Endothelial cell of hepatic sinusoid (primary cell): ENCODE results near the gene PRPF18.
"Not testable (repeated sequence)": the region's sequence is repeated elsewhere in the genome, so short reads cannot be mapped to it uniquely, and the experiment has no call there.

ENCODE experiments used
- in situ Hi-C: cut with HindIII; loops from 2 replicates; pipeline ENCODE4 v1.10.0; 2017; ENCODE audit warnings: low sequenced_read_pairs

Gene PRPF18, protein sequence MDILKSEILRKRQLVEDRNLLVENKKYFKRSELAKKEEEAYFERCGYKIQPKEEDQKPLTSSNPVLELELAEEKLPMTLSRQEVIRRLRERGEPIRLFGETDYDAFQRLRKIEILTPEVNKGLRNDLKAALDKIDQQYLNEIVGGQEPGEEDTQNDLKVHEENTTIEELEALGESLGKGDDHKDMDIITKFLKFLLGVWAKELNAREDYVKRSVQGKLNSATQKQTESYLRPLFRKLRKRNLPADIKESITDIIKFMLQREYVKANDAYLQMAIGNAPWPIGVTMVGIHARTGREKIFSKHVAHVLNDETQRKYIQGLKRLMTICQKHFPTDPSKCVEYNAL

DNA sequence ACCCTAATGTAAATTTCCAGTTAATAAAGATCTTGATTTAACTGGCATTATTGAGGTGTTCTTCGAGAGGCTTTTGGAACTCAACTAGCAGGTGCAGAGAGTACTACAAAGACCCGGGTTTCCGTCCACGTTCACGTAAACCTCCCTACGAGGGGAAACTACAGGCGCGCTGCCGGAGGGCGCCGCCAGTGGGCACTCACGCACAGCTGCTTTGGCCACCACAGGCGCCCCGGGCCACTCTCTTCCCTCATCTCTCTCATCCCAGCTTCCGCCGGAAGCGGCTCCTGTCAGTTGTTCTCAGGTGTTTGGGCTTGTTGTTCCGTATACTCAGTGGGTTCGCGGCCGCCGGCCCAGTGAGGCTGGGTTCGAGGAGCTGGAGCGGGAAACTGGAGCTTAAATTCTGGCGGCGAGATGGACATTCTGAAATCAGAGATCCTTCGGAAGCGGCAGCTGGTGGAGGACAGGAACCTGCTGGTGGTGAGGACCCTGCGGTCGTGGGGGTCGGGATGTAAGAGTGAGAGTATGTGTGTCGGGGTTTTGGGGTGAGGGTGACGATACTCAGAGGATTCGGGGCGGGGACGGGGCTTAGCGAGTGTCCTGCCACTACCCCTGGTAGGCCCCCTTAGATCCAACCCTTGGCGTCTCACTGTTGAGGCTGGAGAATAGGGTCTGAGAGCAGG is at the start of gene PRPF18:
Gene PRPF18 (plus strand): TSS at position 290 of the 680 bp plus-strand sequence. CDS start 122 bp downstream, at position 412.
- in situ Hi-C loops = loop anchor here (5.0 kb wide), 1 partner anchor 50 kb away; no protein-coding TSS in a partner anchor

DNA sequence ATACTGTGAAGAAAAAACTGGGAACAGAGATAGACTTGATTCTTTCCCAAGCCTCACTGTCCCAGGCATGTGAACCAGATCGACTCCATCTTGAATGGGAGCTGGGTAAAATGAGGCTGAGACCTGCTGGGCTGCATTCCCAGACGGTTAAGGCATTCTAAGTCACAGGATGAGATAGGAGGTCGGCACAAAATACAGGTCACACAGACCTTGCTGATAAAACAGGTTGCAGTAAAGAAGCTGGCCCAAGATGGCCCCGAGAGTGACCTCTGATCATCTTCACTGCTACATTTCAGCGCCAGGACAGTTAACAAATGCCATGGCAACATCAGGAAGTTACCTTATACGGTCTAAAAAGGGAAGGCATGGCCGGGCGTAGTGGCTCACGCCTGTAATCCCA is 48.8 kb upstream of the PRPF18 start:
- in situ Hi-C loops = not testable (repeated sequence)

DNA sequence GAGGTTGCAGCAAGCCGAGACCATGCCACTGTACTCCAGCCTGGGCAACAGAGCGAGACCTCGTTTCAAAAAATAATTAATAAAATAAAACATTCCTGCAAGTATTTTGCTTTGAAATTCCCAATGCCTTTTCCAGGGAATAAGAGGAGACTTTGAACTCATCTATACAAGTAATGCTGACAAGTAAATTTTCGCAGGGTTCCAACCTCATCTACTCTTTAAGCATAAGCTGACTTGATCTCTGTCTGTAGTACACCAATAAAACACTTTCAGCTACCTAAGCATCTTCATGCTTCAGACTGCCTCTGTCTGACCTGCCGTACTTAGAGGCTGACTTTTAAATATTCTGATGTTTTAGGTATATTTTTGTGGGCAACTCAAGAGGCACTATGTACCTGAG is 44.2 kb upstream of the PRPF18 start:
- in situ Hi-C loops = no loop called here

GRCh38 chr10:13550802-13551201 is 36.0 kb upstream of the PRPF18 start:
- in situ Hi-C loops = no loop called here

DNA sequence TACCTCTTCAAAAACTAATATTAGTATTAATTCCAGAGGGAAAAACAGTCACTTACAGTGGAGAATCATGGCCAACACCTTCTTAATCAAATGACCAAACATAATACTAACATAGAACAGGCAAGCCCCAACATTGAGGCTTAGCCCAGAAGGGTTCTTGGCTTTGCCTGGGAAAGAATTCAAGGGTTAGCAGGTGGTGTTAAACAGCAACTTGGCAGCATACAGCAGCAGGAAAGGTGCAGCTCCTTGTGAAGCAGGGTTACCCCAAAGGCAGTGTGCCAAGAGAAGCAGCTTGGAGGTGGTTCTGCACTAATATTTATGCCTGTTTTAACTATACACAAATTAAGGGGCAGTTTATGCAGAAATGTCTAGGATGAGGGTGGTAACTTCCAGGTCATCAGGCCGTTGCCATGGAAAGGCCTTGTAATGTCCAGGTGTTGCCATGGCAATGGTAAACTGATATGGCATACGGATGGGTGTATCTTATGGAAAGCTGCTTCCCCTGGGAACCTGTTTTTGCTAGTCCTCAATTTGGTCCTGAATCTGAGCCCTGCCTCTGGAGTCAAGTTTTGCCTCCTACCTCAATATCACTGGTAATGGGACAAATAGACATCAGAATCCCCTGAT is 30.8 kb upstream of the PRPF18 start:
- in situ Hi-C loops = no loop called here

- in situ Hi-C loops = no loop called here
Observed at GRCh38 chr10:13559124-13559700, 27.6 kb upstream of the PRPF18 start.

DNA sequence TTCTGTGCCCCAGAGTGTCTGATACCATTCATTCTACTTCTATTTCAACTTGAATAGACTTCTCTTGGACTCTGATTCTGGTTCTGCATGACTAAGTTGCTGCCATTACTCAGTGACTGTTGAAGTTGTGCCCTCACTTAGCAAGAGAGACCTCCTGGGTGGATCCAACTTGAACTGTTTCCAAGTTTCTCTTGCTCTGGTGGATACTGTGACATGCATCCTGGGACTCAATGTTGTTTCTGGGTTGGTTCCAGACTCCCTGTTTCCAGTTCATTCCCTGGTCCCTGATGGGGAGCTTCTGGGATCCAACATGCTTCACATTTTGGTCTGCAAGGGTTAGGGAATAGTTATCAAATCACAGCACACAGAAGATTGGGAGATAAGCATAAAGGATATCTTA is 26.2 kb upstream of the PRPF18 start:
- in situ Hi-C loops = no loop called here

- in situ Hi-C loops = no loop called here
Observed at GRCh38 chr10:13563481-13564445, 23.0 kb upstream of the PRPF18 start.

DNA sequence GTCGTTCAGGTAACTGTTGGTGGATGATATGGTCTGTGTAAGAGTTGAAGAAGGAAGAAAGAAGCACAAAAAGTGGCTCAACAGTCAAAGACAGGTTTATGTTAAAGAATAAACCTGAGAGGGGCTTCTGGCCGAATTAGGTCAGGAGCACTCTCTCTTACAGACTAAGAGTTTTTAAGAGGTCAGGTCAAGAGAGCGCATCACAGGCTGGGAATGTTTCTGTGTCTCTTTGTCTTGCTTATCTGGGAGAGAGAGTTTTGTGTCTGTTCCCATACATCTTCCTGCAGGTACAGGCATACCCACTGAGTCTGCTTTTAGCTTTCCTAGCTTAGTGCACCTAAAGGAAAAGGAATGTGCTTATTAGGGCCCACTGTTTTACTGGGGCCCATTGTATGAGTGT is 22.2 kb upstream of the PRPF18 start:
- in situ Hi-C loops = no loop called here

DNA sequence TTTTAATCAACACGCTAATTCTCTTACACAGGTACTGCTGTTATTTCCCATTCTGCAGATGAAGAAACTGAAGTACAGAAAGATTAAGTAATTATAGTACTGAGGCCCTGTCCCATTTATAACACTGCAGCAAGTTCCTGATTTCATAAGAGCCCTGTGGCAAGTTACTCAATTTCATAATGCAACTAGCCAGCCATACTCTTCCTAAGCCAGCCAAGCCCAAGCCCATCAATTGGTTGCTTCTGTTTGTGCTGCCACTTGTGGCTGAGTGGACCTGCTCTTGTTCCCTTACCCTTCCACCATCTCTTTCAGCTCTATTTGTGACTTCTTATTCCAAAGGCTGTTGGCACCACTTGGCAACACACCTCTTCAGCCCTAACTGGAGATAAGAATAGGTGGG is 19.7 kb upstream of the PRPF18 start:
- in situ Hi-C loops = no loop called here

GRCh38 chr10:13571541-13571940 is 15.2 kb upstream of the PRPF18 start:
- in situ Hi-C loops = no loop called here

GRCh38 chr10:13573960-13574359 is 12.8 kb upstream of the PRPF18 start:
- in situ Hi-C loops = no loop called here

GRCh38 chr10:13585195-13585751 is 1.5 kb upstream of the PRPF18 start:
- in situ Hi-C loops = loop anchor here (5.0 kb wide), 1 partner anchor 52 kb away; no protein-coding TSS in a partner anchor

GRCh38 chr10:13585943-13586342 is 822 bp upstream of the PRPF18 start:
- in situ Hi-C loops = loop anchor here (5.0 kb wide), 1 partner anchor 51 kb away; no protein-coding TSS in a partner anchor

DNA sequence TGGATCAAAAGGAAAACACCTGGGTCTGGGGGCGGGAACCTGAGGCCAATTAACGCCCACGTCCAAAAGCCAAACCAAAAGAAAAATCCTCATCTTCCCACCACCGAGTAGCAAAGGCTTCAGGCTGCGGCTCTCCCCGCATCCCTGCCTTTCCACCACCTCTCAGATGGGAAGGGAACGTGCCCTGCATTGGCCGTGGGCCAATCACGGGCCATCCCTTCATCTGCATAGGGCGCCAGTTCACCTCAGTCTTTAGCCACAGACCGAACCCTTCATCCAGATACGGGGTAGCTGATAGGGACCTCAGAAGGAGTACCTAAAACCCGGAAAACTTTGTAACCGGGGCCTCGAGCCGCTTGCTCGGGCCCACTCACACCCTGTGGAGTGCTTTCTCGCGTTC is 626 bp downstream of the PRPF18 start:
- in situ Hi-C loops = loop anchor here (5.0 kb wide), 1 partner anchor 50 kb away; no protein-coding TSS in a partner anchor

DNA sequence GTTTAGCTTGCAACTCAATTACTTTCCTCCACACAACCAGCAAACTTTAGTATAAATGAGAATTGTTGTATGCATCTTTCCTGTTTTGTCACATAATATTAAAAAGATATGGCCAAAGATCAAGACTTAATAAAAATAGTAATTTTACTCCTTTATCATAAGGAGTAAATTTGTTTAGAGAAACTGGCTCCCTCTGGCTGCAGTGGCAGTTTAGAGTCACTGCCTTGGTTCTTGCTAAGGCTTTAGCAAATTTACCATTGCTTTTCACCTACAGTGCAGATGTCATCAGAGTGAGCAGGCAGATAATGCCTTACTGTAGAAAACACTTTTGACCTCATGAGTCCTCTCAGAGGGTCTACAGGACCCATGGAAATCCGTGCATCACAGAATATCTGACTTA is 2.6 kb downstream of the PRPF18 start:
- in situ Hi-C loops = loop anchor here (5.0 kb wide), 1 partner anchor 48 kb away; no protein-coding TSS in a partner anchor

GRCh38 chr10:13590886-13591285 is 4.1 kb downstream of the PRPF18 start:
- in situ Hi-C loops = no loop called here

DNA sequence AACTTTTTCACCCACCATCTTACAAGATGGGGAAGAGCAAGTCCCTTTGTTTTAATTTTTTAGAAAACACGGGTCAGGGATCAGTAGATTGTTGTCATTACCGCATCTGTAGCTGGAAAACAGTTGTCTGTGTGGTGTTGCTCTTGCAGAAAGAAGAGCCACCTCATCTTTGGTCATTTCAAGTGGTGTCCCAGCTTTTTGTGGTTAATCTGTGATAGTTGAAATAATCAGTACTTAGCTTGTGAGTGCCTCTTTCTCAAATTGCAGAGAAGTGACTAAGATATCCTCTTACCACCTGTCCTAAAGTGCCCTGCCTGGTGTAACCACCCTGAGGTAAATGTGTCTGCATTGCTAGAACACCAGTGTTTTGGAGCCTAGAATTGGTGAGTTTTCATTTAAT is 5.5 kb downstream of the PRPF18 start:
- in situ Hi-C loops = no loop called here

DNA sequence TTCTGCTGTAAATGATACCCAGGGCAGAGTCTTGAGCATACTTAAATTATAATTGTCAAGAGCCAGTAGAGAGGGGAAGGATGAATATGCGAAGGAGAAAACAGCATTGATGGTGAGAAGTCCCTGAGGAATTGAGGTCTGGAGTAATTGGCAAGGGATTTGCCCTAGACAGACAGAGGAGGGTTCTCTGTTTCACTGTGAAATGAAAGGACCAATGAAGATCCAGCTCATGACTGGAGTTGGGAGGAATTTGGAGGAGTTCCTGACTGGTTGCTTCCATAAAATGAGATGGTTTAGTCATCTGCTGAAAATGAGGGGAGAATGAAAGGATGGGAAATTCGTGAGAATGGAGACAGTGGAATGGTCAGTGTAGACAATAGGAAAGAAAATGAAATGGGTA is 6.8 kb downstream of the PRPF18 start:
- in situ Hi-C loops = no loop called here

DNA sequence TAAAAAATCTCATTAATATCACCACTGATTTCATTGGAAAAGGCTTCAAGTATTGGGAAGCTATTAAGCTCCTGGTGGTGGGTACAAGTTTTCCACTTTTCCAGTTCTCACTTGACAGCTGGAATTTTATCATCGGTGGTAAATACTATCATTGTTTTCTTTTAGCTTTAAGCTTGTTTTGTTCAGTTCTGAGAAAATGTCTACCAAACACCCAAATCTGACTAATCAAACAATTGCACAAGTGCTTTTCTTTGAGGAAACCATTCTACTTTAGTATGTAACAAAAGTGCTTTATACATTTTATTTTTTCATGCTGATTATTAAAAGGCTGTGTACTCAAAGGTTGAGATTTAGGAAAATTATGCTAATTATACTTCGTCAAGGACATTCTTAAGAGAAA is 7.9 kb downstream of the PRPF18 start:
- in situ Hi-C loops = no loop called here
